Stimulated activated CD4-positive, alpha-beta T cell treated with anti-CD3 and anti-CD28 coated beads, Interleukin-2, amount 100 ng/mL, for 48 hours (primary cell): Measurements from ENCODE around the gene GALNT6.
A peak's percentile ranks its signal among the peaks of the same experiment; 100 is the strongest.

Source experiments
- DNase-seq, 2 donors: peaks; one replicate each; pipeline ENCODE4 v3.0.0-alpha.2; 2020

Gene GALNT6, protein sequence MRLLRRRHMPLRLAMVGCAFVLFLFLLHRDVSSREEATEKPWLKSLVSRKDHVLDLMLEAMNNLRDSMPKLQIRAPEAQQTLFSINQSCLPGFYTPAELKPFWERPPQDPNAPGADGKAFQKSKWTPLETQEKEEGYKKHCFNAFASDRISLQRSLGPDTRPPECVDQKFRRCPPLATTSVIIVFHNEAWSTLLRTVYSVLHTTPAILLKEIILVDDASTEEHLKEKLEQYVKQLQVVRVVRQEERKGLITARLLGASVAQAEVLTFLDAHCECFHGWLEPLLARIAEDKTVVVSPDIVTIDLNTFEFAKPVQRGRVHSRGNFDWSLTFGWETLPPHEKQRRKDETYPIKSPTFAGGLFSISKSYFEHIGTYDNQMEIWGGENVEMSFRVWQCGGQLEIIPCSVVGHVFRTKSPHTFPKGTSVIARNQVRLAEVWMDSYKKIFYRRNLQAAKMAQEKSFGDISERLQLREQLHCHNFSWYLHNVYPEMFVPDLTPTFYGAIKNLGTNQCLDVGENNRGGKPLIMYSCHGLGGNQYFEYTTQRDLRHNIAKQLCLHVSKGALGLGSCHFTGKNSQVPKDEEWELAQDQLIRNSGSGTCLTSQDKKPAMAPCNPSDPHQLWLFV

DNA sequence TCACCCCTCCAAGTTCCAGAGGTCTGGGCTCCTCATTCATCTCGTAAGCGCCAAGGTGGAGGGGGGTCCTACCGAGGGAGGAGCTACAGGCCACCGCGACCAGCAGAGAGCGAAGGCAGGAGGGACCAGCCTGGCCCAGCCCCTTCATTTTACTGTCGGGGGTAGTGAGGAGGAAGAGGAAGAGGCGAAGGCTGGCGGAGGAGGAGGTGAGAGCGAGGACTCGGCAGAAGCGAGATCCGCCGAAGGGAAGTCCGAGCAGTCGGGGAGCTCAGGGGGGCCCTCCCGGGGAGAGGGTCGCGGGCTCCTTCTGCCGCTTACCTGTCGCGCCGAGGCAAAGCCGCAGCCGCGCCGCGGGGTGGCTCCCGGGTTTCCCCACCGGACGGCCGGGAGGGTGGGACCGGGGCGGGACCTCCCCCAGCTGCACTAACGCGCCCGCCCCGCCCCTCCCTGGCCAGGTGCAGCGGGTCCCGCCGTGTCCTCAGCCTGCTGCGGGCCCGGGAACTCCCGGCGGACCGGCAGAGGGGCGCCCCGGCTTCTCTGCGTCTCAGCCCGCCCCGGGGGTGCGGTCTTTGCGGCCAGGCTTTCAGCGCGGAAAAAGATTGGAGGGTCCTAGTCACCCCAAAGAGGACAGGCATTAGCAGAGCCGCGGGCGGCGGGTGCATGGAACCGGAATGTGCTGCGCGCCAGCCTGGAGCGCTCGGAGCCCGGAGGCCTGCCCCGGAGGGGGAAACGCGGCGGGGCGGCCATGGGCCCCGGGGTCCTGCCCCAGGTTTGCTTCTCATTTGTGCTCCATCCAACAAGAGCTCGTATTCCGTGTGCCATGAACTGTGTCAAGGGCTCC lies at the start of gene GALNT6:
Gene GALNT6, minus strand, starts transcription at position 124 of the 841 bp plus-strand sequence. CDS start 11,625 bp downstream, outside the sequence.
- peak; percentile 43 to 61 for DNase-seq

DNA sequence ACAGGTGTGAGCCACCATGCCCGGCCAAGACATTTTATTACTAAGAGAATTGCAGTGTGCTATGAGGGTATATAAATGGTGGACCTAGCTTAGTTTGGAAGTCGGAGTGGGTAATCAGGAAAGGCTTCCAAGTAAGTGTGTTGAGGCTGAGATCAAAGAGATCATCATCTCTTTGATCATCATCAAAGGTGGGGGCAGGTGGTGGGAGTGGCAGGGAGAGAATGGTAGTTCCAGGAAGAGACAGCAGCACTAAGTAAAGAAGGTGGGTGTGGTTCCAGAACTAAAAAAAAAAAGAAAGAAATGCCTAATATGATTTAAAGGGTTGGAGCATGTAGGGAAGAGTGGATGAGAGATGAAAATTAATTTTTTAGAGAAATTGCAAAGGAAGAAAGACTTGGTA lies 48.1 kb upstream of the GALNT6 start:
- DNase-seq: no peak

DNA sequence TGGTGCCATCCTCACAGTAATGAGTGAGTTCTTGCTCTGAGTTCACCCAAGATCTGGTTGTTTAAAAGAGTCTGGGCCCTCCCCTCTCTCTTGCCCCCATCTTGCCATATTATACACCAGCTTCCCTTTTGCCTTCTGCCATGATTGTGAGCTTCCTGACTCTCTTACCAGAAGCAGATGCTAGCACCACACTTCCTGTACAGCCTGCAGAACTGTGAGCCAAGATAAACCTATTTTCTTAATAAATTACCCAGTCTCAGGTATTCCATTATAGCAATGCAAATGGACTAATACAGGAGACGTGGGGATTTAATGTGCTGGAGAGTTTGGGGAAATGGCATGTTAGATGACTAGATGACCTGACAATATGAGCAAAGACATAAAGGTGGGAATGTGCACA lies 46.2 kb upstream of the GALNT6 start:
- no peak for DNase-seq

DNA sequence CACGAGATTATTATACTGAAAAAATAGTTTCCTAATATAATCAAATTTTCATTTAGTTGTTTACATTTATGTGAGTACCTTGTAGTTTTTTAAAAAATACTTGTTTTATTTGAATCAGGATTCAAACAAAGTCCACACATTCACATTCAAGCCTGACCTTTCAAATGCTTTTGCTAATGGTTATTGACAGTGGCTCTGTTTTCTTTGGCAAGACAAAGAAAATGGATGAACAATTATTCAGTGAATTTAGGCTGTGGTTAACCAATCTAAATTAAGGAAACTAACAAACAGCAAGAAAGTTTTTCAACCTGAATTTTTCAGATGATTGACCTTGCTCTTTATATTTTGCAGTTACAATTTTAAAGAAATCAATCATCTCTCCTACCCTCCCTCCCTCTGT lies 43.1 kb upstream of the GALNT6 start:
- DNase-seq: no peak

DNA sequence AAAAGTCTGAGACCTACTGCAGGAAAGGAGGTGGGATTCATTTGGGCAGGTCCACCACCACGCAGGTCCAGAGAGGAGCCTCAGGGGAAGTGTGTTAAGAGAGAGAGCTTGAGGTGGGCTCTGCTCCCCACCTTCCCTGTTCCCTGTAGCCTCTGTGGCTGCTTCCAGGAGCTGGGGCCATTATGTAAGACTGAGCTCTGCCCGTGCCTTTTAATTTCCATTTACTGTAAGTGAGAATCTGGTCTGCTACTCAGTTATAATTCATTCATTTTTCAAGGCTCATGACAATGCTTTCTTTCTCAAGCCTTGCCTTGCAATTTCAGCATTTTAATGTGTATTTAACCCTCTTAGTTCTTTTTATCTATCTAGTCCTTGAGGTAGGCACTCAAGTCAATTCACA lies 41.7 kb upstream of the GALNT6 start:
- DNase-seq: no peak

DNA sequence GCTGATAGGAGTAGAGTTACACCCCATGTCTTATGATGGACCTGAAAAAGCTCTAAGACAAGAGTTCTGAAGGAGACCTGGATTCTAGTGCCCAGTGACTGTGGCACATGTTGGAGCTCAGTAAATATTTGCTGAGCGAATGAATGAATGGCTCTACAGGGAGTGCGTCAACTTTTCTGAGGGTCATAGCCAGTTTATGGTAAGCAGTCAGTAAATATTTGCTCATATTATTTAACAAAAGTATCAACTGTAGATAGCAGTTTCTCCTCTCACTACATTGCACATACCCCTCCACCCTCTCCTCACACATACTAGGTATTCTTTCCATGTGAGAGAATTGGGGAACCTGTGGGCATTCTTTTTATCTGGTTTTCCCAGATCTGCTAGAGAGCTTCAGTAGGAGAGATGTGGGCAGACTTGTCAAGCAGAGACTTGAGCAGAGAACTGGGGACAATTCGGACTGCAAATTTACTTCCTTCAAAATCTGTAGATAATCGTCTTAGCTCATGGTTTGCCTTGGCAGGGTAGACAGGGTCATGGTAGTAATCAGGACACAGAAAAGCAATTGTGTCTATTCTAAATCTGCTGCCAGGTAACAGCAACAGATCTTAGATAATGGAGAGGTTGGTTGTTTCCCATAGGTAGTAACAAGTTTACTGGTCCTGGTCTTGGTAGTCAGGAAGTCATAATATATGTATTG lies 39.1 kb upstream of the GALNT6 start:
- DNase-seq: no peak

DNA sequence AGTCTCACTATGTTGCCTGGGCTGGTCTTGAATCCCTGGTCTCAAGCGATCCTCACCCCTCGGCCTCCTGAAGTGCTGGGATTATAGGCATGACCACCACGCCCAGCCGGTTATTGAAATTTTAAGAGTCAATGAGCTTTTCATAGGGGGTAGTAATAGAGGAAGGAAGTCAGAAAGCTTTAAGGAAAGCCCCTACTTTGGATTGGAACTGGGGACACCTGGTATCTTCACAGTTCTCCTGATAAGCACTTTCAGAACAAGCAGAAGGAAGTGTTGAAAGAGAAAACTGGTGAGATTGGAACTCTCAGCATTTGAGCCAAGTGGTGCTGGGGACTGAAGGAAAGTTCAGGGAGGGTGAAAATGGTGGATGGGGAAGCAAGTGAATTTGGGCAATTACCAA lies 38.5 kb upstream of the GALNT6 start:
- no peak for DNase-seq

DNA sequence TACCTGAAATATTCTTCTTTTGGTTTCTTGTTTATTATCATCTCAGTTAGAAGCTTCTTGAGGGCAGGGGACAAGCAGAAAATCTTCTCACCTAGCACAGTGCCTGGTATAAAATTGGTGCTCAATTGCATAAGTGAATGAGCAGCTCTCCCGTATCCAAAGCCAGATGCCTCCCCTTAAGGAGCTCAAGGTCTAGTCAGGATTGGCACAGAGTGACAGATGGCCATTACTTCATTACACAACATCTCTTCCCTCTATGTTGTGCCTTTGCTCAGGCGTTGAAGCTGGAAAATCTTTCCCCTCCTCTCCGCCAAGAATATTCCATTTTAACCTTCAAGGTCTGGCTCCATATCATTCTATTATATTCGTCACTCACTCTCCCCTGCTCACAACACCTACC lies 37.0 kb upstream of the GALNT6 start:
- no peak for DNase-seq

DNA sequence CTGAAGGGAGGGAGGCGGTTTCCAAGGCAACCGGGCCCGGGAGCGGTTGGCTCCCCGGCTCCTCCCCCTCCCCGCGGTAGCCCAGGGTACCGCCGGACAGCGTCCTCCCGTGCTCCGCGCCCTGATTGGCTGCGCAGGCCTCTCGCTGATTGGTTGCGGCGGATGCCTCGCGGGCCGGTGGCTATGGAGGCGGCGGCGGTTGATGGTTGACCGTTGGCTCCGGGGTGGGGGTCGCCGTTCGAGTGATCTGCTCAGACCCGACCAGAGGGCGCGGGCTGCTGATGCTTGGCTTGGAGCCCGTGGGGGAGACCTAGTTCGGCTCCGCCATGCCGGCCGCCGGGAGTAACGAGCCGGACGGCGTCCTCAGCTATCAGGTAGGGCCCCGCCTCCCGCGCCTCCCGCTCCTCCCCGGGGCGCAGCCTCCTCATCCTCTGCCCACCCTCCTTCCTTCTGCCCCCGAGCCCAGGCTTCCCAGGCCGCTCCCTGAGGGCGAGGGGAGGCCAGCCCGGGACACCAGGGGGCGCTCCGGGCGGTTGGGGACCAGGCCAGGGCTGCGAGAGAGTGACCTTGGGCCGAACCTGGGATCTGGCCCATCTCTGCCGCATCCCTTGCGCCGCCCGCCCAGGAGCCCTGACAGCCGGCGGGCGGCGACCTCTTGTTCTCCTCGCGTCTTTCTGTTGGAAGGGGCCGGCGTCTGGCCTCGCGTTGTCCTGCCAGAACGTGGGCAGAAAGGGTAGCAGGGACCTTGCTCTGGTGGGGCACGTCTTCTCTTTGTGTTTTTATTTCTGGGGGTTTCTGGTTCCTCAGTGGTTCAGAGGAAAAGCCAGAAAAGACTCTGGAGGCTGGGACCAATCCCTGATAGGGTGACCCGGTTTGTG lies 33.7 kb upstream of the GALNT6 start, which contains the start of gene SLC4A8:
Gene SLC4A8, plus strand, starts transcription at position 170 of the 878 bp plus-strand sequence. Its CDS starts 157 bp downstream, at position 327.
- DNase-seq: peak; percentile 70 to 74

DNA sequence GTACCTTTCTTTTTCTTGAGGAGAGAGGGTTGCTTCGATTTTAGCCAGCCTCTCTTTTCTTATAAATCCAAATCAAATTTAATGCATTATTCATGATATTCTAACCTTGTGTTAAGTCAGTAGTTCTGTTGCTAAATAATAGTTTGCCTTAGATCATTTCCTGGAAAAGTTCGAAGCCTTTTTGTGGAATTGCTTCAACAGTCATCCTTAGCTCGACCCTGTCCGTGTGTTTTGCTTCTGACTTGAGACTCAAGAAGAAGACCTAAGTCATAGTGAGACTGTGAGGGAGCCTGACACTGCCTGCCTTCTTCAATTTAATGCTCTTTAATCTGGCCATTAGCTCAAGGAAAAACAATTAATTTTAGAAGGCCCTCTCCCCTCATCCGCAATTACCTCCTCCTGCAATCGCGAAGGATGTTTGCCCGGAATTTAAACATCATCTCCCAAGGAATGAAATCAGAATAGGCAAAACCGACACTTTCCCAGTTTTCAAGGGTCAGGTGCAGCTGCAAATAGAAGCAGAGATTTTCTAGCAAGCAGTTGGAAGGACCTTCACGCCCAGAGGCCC lies 33.0 kb upstream of the GALNT6 start:
- DNase-seq: no peak

DNA sequence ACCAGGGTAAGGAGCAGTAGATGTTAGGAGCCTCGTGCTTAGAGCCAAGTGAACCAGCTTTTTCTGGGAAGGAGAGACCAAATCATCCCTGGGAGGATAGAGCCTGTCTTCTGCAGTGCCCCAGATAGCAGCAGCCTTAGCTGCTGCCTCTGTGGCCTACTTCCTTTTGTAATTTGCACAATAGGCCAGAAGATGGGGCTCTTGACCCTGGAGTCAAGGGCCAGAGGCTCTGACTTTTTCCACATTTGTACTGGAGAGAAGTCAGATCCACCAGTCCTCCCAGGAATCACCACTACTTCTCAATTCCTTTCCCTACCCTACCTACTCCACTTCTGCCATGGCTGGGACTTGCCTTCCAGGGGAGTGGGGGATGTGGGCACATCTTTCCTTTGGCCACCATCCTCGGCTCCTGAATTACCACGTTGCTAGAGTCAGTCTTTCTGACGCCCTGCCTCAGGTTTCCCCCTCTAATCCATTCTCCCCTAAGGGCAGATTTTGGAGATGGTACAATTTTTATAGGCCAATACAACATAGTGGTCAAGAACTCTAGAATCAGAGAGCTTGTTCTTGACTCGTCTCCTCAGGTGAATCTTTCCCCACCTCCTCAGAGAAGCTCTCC lies 30.2 kb upstream of the GALNT6 start:
- DNase-seq: peak; percentile 37 to 39

DNA sequence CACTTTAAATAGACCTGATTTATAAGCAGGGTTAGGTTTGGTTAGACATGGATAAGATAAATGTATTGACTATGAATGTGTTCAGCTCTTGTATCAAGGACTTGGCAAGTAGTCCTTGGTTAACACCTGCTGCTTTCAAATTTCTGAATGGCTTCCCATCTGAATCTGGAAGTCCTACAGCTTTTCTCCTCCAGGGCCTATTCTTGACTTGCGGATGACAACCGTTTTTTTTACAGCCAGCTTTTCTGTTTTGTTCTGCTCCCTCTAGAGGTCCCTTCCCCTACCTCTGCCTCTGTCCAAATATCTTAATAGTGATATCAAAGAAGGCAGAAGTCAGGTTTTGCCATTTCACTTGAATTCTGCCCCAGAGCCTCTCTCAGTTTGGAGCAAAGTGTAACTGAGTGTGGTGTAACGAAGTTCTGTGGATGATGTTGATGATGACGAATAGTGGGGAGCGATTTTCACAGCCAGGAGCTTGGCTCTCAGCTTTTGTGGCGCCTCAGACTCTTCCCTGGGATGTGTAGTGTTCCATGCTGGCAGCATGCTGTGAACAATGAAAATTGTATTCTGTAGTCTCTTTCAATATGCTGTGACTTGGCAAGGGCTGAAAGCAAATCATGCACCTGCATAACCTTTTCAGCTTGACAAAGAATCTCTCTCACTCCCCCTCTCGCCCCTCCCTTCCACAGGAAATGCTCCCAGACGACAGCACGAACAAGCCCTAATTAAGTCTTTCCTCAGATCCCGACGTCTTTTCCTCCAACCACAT lies 28.4 kb upstream of the GALNT6 start:
- DNase-seq: no peak

DNA sequence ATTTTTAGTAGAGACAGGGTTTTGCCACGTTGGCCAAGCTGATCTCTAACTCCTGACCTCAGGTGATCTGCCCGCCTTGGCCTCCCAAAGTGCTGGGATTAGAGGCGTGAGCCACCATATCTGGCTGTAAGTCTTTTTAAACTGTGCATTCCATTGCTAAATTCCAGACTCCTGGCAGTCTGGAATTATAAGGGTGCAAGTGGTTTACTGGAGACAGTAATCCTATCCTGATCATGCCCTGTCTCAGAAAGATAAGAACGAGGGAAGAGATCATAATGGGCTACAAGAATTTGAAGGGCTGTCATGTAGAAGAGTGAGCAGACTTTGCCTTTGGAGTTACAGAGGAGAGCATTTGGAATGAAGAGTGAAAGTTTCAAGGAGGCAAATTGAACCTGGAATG lies 26.6 kb upstream of the GALNT6 start:
- DNase-seq: no peak

DNA sequence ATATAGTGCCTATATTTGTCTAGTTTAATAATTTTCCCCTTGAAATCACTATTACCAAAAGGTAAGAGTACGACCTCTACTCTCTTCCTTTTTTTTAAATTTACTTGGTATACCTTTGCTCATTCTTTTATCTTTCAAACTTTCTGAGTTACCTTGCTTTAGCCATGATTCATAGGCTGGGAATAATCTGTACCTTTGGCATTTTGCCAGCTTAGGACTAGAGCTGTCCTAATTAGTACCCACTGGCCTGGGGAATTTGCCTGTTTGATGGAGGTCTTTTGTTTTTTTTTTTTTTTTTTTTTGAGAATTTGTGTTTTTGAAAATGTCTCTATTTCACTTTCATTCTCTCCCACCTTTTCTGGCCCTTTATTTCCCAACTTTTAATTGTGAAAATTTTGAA lies 24.7 kb upstream of the GALNT6 start:
- DNase-seq: no peak

DNA sequence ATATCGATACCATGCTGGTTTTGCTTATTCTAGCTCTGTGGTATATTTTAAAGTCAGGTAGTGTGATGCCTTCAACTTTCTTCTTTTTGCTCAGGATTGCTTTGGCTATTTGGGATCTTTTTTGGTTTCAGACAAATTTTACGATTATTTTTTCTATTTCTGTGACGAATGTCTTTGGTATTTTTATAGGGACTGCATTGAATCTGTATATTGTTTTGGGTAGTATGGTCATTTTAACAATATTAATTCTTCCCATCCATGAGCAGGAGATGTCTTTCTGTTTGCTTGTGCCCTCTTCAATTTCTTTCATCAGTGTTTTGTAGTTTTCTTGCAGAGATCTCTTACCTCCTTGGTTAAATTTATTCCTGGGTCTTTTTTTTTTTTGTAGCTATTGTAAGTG lies 22.6 kb upstream of the GALNT6 start:
- DNase-seq: no peak

DNA sequence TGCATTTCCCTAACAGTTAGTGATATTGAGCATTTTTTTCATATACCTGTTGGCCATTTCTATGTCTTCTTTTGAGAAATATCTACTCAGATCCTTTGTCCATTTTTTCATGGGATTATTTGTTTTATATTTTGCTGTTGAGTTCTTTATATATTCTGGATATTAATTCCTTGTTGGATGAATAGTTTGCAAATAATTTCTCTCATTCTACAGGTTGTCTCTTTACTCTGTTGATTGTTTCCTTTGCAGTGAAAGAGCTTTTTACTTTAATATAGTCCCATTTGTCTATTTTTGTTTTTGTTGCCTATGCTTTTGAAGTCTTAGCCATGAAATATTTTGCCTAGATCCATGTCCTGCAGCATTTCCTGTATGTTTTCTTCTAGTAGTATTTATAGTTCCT lies 21.9 kb upstream of the GALNT6 start:
- no peak for DNase-seq

DNA sequence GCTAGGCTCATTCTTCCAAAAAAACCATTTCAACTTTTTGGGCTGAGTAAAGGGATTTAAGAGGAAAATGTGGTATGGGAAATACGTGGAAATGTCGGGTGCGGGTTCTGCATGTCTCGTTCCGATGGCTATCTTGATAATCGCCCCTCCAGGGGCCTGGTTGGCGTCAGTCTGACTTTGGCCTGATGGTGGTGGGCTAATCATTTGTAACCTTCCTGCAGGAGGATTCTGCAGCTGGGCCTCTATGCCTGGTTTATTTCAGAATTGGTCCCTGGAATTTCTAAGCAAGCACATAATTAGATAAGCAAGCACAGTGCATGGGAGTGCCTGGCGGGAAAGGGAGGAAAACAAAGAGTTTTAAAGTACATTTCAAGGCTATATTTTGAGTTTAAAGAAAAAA lies 18.6 kb upstream of the GALNT6 start:
- no peak for DNase-seq

DNA sequence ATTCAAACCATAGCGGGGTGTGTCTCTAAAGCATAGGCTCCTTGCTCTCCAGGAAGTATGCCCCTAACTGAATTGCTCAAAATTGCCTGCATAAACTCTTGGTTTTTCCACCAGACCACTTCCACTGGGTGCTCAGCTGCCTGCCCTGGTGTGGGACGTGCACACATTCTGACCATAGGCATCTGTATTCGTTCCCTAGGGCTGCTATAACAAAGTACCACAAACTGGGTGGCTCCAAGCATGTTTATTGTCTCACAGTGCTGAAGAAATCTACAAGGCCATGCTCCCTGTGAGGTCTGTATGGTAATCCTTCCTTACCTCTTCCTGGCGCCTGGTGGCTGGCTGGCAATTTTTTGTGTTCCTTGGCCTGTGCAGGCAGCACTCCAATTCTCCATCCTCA lies 16.4 kb upstream of the GALNT6 start:
- DNase-seq: no peak

DNA sequence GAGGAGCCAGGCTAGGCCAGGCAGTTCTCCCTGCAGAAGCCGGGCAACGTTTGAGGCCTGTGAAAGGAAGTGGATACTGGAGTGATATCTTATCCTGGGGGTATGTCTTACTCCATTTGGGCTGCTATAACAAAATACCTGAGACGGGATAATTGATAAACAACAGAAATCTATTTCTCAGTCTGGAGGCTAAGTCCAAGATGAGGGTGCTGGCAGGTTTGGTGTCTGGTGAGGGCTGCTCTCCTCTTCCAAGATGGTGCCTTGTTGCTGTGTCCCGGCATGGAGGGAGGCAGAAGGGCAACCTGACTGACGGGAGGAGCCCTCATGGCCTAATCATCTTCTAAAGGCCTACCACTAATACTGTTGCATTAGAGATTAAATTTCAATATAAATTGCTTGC lies 15.7 kb upstream of the GALNT6 start:
- DNase-seq: no peak

DNA sequence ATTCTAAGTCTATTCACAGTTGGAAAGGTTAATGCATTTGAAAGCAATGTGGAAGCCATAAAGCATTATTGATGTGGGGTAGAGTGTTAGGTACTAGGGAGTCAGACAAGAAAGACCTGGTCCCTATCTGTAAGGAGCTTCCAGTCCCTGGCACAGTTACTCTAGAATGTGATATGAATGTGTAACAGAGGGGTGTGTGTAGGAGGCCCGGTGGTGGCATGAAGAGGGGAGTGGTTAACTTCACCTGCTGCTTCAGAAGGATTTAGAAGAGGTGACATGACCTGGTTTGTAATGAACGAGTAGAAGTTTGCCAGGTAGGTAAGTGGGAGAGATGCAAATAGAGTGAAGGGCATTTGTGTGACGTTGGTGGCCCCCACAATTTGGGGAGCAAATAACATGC lies 15.1 kb upstream of the GALNT6 start:
- DNase-seq: no peak
